ENCODE results near the gene ADCY5.

ADCY5 gene

DNA sequence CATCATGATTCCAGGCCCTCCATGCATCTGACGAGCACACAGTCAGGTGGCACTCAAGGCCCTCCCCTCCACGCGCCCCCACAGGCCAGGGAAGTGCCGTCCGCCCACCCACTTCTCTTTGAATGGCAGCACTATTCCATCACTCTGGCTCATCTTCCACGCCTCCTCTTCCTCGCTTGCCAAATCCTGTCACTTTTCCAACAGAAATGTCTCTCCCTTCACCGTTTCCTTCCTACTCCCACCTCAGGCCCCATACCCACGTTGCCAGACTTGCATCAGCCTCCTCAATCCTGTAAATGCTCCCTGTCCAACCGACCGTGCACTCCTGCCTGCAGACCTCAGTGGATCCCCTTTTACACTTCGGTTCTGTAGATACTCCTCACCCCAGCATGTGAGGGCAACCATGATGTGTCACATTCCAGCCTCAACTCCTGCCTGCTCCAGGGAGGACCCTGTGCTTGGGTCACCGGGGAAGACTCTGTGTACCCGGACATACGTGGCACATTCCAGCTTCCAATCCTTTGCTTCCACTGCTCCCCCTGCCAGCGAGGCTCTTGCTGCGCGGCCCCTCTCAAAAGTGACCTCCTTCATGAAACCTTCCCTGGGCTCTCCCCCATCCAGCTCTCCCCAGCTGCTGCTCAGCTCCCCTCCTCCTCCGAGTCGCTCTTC lies 29.6 kb downstream of the ADCY5 start:
- DNase-seq (ENCODE audit: low read depth) = no peak
- TF ChIP-seq, protein P1, sequence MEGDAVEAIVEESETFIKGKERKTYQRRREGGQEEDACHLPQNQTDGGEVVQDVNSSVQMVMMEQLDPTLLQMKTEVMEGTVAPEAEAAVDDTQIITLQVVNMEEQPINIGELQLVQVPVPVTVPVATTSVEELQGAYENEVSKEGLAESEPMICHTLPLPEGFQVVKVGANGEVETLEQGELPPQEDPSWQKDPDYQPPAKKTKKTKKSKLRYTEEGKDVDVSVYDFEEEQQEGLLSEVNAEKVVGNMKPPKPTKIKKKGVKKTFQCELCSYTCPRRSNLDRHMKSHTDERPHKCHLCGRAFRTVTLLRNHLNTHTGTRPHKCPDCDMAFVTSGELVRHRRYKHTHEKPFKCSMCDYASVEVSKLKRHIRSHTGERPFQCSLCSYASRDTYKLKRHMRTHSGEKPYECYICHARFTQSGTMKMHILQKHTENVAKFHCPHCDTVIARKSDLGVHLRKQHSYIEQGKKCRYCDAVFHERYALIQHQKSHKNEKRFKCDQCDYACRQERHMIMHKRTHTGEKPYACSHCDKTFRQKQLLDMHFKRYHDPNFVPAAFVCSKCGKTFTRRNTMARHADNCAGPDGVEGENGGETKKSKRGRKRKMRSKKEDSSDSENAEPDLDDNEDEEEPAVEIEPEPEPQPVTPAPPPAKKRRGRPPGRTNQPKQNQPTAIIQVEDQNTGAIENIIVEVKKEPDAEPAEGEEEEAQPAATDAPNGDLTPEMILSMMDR (IDR thresholded peaks at IDR 0.05; ENCODE audit: low read depth, low read length, missing control alignments) = no peak
- H3K4me3 ChIP-seq (ENCODE audit: low read depth, low read length) = no peak overlapping the region

DNA sequence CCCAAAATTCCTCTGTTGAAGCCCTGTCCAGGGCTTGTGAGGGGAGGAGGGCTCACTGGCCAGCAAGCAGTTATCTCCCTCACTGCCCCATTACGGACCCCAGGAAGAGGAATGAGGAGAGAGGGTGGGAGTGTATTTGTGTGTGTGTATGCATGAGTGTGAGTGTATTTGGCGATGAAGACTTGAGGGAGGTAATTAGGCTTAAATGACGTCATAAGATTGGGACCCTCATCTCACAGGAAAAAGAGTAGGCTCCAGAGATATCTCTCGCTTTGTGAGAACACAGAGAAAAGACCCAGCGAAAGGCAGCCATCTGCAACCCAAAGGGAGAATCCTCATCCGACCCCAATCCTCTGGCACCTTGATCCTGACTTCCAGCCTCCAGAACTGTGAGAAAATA lies 32.2 kb downstream of the ADCY5 start:
- no peak for DNase-seq (ENCODE audit: low read depth)
- TF ChIP-seq, protein P1 (IDR thresholded peaks at IDR 0.05; ENCODE audit: low read depth, low read length, missing control alignments) = no peak
- no peak overlapping the region for H3K4me3 ChIP-seq (ENCODE audit: low read depth, low read length)

DNA sequence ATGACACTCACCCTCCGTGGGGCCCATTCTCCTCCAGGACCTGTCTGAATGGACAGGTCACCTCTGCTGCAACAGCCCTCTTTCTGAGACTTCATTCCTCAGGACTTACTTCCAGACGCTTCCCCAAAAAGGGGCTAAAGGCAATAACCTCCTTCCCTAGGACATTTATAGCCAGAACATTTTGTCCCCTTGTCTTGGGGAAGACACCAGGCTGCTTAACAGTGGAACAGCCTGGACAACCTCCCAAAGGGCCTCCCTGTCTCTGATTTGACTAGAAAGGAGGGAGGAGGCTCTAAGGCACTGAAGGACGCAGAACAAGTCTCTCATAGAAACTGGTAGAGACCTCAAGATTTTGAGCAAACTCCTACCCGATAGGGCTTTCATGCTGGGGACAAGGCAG lies 32.7 kb downstream of the ADCY5 start:
- no peak overlapping the region for H3K4me3 ChIP-seq (ENCODE audit: low read depth, low read length)
- TF ChIP-seq, protein P1 (IDR thresholded peaks at IDR 0.05; ENCODE audit: low read depth, low read length, missing control alignments) = no peak
- no peak for DNase-seq (ENCODE audit: low read depth)

DNA sequence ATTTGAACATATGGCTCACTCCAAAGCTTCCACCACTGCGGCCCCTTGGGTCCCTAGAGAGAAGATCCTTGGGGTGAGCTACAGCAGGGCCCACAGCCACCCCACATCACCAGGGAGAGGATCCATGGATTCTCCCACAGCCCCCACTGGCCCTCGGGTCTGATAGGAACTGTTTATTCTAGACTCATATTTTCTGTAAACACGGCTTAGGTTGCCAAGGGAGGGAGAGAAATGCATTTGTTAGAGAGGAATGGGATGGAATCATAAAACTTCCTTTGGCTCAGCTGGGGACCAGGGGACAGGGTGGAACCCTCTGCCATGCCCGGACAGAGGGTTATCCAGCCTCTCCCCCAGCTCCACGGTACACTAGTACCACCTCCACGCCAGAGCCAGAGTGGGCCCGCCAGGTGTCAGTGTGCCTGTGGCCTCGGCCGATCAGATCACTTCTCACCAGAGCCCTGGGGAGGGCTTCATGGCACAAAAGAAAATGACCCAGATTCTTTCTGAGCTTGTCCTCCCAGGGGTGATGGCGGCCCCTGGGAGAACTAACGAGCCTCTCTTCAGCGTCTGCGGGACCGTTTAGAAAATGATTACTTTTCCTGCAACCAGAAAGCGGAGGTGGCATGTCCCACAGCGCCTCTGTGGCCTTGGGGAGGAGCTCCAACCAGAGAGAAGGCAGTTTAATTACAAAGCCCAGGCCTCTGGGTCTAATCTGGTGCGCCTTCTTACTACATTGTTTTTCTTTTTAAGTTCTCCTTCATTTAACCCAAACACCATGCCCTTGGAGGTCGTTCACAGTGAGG lies 33.7 kb downstream of the ADCY5 start:
- no peak overlapping the region for H3K4me3 ChIP-seq (ENCODE audit: low read depth, low read length)
- DNase-seq (ENCODE audit: low read depth) = no peak
- TF ChIP-seq, protein P1 (IDR thresholded peaks at IDR 0.05; ENCODE audit: low read depth, low read length, missing control alignments) = no peak

DNA sequence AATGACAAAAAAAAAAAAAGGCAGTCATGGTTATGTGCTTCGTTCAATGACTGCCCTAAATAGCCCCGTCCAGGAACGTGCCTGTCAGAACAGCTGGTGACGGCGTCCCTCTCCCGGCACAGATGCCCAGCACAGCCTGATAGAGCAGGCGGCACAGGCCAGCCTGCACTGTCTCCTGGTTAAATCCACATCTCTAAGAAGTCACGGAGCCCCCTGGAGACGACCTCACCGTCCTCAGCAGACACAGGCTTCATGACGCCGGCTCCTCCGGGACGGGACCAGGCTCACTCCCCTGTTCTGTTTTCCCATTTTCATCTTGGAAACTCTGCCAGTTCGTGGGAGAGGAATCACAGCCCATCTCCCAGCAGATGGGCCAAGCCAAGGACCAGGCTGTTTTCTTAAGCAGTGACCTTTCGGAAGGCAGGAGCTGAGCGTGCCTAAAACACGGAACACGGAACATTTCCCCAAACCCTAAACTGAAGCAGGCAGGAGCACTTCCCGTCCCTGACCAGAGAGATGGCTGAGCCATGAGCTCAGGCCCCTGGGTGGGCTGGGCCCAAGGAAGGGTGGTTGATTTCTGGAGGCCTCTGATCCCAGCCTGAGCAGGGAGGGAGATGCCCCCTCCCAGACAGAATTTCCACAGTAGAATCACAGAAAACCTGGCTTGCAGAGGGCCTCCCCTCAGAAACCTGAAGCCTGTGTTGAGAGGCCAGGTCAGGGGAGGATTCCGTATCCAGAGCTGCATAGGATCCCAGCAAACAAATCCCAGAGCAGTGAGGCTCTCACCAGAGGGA lies 35.9 kb downstream of the ADCY5 start:
- DNase-seq (ENCODE audit: low read depth) = no peak
- H3K4me3 ChIP-seq (ENCODE audit: low read depth, low read length) = no peak overlapping the region
- TF ChIP-seq, protein P1 (IDR thresholded peaks at IDR 0.05; ENCODE audit: low read depth, low read length, missing control alignments) = no peak

DNA sequence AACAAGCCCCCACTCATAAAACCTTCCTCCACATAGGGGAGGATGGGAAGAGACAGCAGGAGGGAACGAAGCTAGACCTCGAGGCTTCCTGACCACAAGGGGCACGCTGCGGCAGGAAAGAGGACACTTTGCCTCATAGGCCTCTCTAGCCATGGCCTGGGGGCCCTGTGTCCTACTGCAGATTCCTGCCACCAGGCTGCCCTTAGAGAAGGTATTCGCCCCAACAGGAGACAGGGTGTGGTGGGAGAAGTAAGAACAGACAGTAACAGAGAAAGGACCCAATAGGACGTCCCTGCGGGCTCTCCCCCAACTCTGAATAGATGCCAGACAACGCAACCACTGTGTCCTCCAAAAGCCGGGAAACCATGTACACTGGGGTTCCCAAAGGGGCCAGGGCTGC lies 36.8 kb downstream of the ADCY5 start:
- no peak for DNase-seq (ENCODE audit: low read depth)
- H3K4me3 ChIP-seq (ENCODE audit: low read depth, low read length) = no peak overlapping the region

More for the DNA sequence above, 36.8 kb downstream of the ADCY5 start:
- TF ChIP-seq, protein P1 (IDR thresholded peaks at IDR 0.05; ENCODE audit: low read depth, low read length, missing control alignments) = no peak

Data from GM12864 (cell line).